Ovary (tissue), 3 donors: ENCODE measurements around the gene PURA.

ENCODE experiments used
- EP300 ChIP-seq: sonication (generic); formaldehyde crosslinking; IDR thresholded peaks from one replicate; pipeline ENCODE4 v1.6.1; 2017; ENCODE audit warnings: antibody characterized with exemption
- POLR2A ChIP-seq: fragments of 450-650 bp; IDR thresholded peaks from one replicate; pipeline ENCODE4 v1.6.1; 2017; ENCODE audit warnings: antibody characterized with exemption, mild to moderate bottlenecking, moderate library complexity
- TF ChIP-seq, protein P1 (sequence below), 3 donors: fragments of 450-650 bp in 2 of 3; fragments of 200-600 bp in 1 of 3; IDR thresholded peaks; one replicate each; pipeline versions ENCODE4 v1.5.1 to v1.8.0; 2016 to 2022; ENCODE audit warnings: antibody characterized with exemption in 3 of 3, mild to moderate bottlenecking in 1 of 3
- donor health status: DM: no; HTN: no; CAD: no.

GRCh38 chr5:140118302-140118936 is 4.5 kb downstream of the PURA start:
- no peak for TF ChIP-seq POLR2A
- no peak for TF ChIP-seq EP300
- TF ChIP-seq, protein P1, sequence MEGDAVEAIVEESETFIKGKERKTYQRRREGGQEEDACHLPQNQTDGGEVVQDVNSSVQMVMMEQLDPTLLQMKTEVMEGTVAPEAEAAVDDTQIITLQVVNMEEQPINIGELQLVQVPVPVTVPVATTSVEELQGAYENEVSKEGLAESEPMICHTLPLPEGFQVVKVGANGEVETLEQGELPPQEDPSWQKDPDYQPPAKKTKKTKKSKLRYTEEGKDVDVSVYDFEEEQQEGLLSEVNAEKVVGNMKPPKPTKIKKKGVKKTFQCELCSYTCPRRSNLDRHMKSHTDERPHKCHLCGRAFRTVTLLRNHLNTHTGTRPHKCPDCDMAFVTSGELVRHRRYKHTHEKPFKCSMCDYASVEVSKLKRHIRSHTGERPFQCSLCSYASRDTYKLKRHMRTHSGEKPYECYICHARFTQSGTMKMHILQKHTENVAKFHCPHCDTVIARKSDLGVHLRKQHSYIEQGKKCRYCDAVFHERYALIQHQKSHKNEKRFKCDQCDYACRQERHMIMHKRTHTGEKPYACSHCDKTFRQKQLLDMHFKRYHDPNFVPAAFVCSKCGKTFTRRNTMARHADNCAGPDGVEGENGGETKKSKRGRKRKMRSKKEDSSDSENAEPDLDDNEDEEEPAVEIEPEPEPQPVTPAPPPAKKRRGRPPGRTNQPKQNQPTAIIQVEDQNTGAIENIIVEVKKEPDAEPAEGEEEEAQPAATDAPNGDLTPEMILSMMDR (IDR thresholded peaks at IDR 0.05), result no peak
